WTC11 (cell line): ENCODE data around the gene DCUN1D1. TPM values are rescaled to one million over a fixed set of nuclear protein-coding genes. Genes with fewer than 3 reads are reported as not detected.

Source experiments
- ATAC-seq: fragments of 200-7000 bp; cut with Tn5 transposase; 2 replicates; pipeline ENCODE4 v1.10.0; 2021; ENCODE audit warnings: mild to moderate bottlenecking, moderate library complexity
- CTCF ChIA-PET: fragments of 300-600 bp; sonication (Branson Sonifier 250); formaldehyde crosslinking; loops from one replicate; lab custom pipeline; 2021; ENCODE audit warnings: antibody characterized with exemption; lab: Charles Lee
- POLR2A ChIA-PET: fragments of 350-600 bp; sonication (Branson Sonifier 250); formaldehyde crosslinking; loops from one replicate; lab custom pipeline; 2021; ENCODE audit warnings: antibody characterized with exemption; lab: Charles Lee
- DNase-seq: peaks from one replicate; pipeline ENCODE4 v3.0.0; 2021; ENCODE audit warnings: low spot score
- H3K27ac Mint-ChIP-seq: 2 replicates; pipeline ENCODE4 v1.8.0; 2021; ENCODE audit warnings: mixed read lengths
- H3K27me3 Mint-ChIP-seq: 2 replicates; pipeline ENCODE4 v1.8.0; 2021; ENCODE audit warnings: low read depth, mild to moderate bottlenecking, moderate library complexity, mixed read lengths
- H3K36me3 Mint-ChIP-seq: 2 replicates; pipeline ENCODE4 v1.8.0; 2021; ENCODE audit warnings: mixed read lengths
- H3K4me1 Mint-ChIP-seq: 2 replicates; pipeline ENCODE4 v1.8.0; 2022; ENCODE audit warnings: mixed read lengths
- H3K4me3 Mint-ChIP-seq: 2 replicates; pipeline ENCODE4 v1.8.0; 2021; ENCODE audit warnings: mild to moderate bottlenecking, moderate library complexity, mixed read lengths
- H3K9me3 Mint-ChIP-seq: 2 replicates; pipeline ENCODE4 v1.8.0; 2021; ENCODE audit warnings: mixed read lengths
- ATF2 ChIP-seq: sonication (generic); formaldehyde crosslinking; IDR thresholded peaks from 2 replicates; pipeline ENCODE4 v1.8.1; 2022; ENCODE audit warnings: low read depth, missing genetic modification reagents, borderline replicate concordance
- ATF6 ChIP-seq: sonication (generic); formaldehyde crosslinking; IDR thresholded peaks from 2 replicates; pipeline ENCODE4 v1.8.1; 2023; ENCODE audit warnings: mild to moderate bottlenecking, missing genetic modification reagents
- CDX4 ChIP-seq: fragments of 250-450 bp; sonication (Bioruptor Pico); IDR thresholded peaks from 2 replicates; pipeline ENCODE4 v1.9.0; 2021; ENCODE audit warnings: moderate library complexity, mild to moderate bottlenecking, inconsistent platforms, borderline replicate concordance
- CTCF ChIP-seq: fragments of 200-600 bp; IDR thresholded peaks from 2 replicates; pipeline ENCODE4 v1.8.0; 2022; ENCODE audit warnings: antibody characterized with exemption
- ETV6 ChIP-seq: sonication (generic); formaldehyde crosslinking; IDR thresholded peaks from 2 replicates; pipeline ENCODE4 v1.8.1; 2022; ENCODE audit warnings: mild to moderate bottlenecking, missing genetic modification reagents
- GABPB1 ChIP-seq: sonication (generic); formaldehyde crosslinking; IDR thresholded peaks from 2 replicates; pipeline ENCODE4 v1.8.1; 2023; ENCODE audit warnings: mild to moderate bottlenecking, missing genetic modification reagents
- GTF2I ChIP-seq: fragments of 250-450 bp; sonication (Bioruptor Pico); conservative IDR thresholded peaks from 2 replicates; pipeline ENCODE4 v1.4.0; 2021; ENCODE audit warnings: mild to moderate bottlenecking
- IRF2 ChIP-seq: sonication (generic); formaldehyde crosslinking; IDR thresholded peaks from 2 replicates; pipeline ENCODE4 v1.8.0; 2022; ENCODE audit warnings: low read depth, missing genetic modification reagents, borderline replicate concordance
- NR3C1 ChIP-seq: sonication (generic); formaldehyde crosslinking; conservative IDR thresholded peaks from 2 replicates; pipeline ENCODE4 v1.8.1; 2023; ENCODE audit warnings: low read depth, mild to moderate bottlenecking, missing genetic modification reagents
- SMAD4 ChIP-seq: sonication (generic); formaldehyde crosslinking; IDR thresholded peaks from 2 replicates; pipeline ENCODE4 v1.8.0; 2022; ENCODE audit warnings: mild to moderate bottlenecking, missing genetic modification reagents
- SP1 ChIP-seq: sonication (generic); formaldehyde crosslinking; conservative IDR thresholded peaks from 2 replicates; pipeline ENCODE4 v1.8.1; 2022; ENCODE audit warnings: missing genetic modification reagents
- TEAD1 ChIP-seq: sonication (generic); formaldehyde crosslinking; IDR thresholded peaks from 2 replicates; pipeline ENCODE4 v1.8.0; 2022; ENCODE audit warnings: mild to moderate bottlenecking, missing genetic modification reagents
- ZNF232 ChIP-seq: sonication (generic); formaldehyde crosslinking; IDR thresholded peaks from 2 replicates; pipeline ENCODE4 v1.8.0; 2022; ENCODE audit warnings: mild to moderate bottlenecking, missing genetic modification reagents
- ZNF671 ChIP-seq: fragments of 250-450 bp; sonication (Bioruptor Pico); IDR thresholded peaks from 2 replicates; pipeline ENCODE4 v1.8.0; 2021; ENCODE audit warnings: mild to moderate bottlenecking
- total RNA-seq: library from RNA; stranded (reverse); gene quantifications from 3 replicates; pipeline ENCODE4 v1.2.3, GENCODE V29; 2021
- TF ChIP-seq, protein P1 (sequence below): sonication (generic); formaldehyde crosslinking; IDR thresholded peaks from 2 replicates; pipeline ENCODE4 v1.8.0; 2023; ENCODE audit warnings: missing genetic modification reagents
- TF ChIP-seq, protein P2 (sequence below): fragments of 250-450 bp; sonication (Bioruptor Pico); IDR thresholded peaks from 2 replicates; pipeline ENCODE4 v2.1.2; 2022; ENCODE audit warnings: mild to moderate bottlenecking, moderate library complexity
- TF ChIP-seq, protein P3 (sequence below): sonication (generic); formaldehyde crosslinking; IDR thresholded peaks from 2 replicates; pipeline ENCODE4 v1.8.1; 2022; ENCODE audit warnings: mild to moderate bottlenecking, moderate library complexity, missing genetic modification reagents

DCUN1D1 gene
- total RNA-seq, 1 experiment from 2014 or later = 64.5 TPM

- Mint-ChIP-seq H3K36me3 (peaks cover 14% of the 10 kb centered on the region), H3K4me3 (no peak overlapping the region), H3K27me3 (no peaks in the 10 kb centered on the region), H3K9me3 (no peaks in the 10 kb centered on the region), H3K27ac (peak overlapping the region; percentile 11; the same call in 1 of the 2 replicates), H3K4me1 (peaks cover 48% of the 10 kb centered on the region)
- DNase-seq (no peak), ATAC-seq (no peak)
- TF ChIP-seq TEAD1 (CRISPR knock-in tag) (no peak), ETV6 (CRISPR knock-in tag) (no peak), GABPB1 (CRISPR knock-in tag) (no peak), IRF2 (CRISPR knock-in tag) (no peak), CDX4 (no peak), GTF2I (CRISPR knock-in tag) (no peak), CTCF (no peak), ZNF232 (CRISPR knock-in tag) (no peak), SMAD4 (CRISPR knock-in tag) (no peak), ZNF671 (CRISPR knock-in tag) (no peak), ATF6 (no peak), SP1 (CRISPR knock-in tag) (no peak), ATF2 (CRISPR knock-in tag) (no peak), NR3C1 (CRISPR knock-in tag) (no peak)
- TF ChIP-seq, protein P1, sequence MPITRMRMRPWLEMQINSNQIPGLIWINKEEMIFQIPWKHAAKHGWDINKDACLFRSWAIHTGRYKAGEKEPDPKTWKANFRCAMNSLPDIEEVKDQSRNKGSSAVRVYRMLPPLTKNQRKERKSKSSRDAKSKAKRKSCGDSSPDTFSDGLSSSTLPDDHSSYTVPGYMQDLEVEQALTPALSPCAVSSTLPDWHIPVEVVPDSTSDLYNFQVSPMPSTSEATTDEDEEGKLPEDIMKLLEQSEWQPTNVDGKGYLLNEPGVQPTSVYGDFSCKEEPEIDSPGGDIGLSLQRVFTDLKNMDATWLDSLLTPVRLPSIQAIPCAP (CRISPR knock-in tag) = no peak
- TF ChIP-seq, protein P2, sequence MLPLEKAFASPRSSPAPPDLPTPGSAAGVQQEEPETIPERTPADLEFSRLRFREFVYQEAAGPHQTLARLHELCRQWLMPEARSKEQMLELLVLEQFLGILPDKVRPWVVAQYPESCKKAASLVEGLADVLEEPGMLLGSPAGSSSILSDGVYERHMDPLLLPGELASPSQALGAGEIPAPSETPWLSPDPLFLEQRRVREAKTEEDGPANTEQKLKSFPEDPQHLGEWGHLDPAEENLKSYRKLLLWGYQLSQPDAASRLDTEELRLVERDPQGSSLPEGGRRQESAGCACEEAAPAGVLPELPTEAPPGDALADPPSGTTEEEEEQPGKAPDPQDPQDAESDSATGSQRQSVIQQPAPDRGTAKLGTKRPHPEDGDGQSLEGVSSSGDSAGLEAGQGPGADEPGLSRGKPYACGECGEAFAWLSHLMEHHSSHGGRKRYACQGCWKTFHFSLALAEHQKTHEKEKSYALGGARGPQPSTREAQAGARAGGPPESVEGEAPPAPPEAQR (CRISPR knock-in tag) = no peak
- TF ChIP-seq, protein P3, sequence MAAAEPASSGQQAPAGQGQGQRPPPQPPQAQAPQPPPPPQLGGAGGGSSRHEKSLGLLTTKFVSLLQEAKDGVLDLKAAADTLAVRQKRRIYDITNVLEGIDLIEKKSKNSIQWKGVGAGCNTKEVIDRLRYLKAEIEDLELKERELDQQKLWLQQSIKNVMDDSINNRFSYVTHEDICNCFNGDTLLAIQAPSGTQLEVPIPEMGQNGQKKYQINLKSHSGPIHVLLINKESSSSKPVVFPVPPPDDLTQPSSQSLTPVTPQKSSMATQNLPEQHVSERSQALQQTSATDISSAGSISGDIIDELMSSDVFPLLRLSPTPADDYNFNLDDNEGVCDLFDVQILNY (CRISPR knock-in tag) = no peak
- ChIA-PET CTCF (no interaction called here), POLR2A (no interaction called here)
Observed at GRCh38 chr3:182967218-182968204, 12.8 kb downstream of the DCUN1D1 start.
